PC-3 (cell line): Measurements from ENCODE around the gene PPP2R5D. TPM values are rescaled to one million over a fixed set of nuclear protein-coding genes. Genes with fewer than 3 reads are reported as not detected.

Experiments
- ATAC-seq: fragments of 200-7000 bp; cut with Tn5 transposase; 2 replicates; pipeline ENCODE4 v1.9.1; 2020; ENCODE audit warnings: mild to moderate bottlenecking, moderate library complexity
- BruUV-seq: library from RNA; stranded (reverse); fragments of 400-500 nt; replicated peaks from 2 replicates; lab custom pipeline; 2021; lab: Mats Ljungman, UMichigan
- CTCF ChIA-PET: fragments of 300-600 bp; sonication (Branson Sonifier 250); formaldehyde crosslinking; loops from one replicate; lab custom pipeline; 2022; ENCODE audit warnings: antibody characterized with exemption; lab: Charles Lee
- POLR2A ChIA-PET: fragments of 300-600 bp; sonication (Branson Sonifier 250); formaldehyde crosslinking; loops from one replicate; lab custom pipeline; 2022; ENCODE audit warnings: antibody characterized with exemption; ENCODE audit not compliant: unreplicated experiment; lab: Charles Lee
- DNase-seq: peaks from one replicate; pipeline ENCODE4 v3.0.0-alpha.2; 2015
- H2AFZ ChIP-seq: fragments of 300-600 bp; sonication (generic); 2 replicates; pipeline ENCODE4 v1.6.0; 2016; ENCODE audit warnings: antibody characterized with exemption, low read length
- H3F3A ChIP-seq: fragments of 300-600 bp; sonication (generic); one replicate; pipeline ENCODE4 v1.6.0; 2017; ENCODE audit warnings: antibody characterized with exemption, low read length, control low read depth, mild to moderate bottlenecking; ENCODE audit not compliant: unreplicated experiment
- H3K27ac ChIP-seq: fragments of 300-600 bp; sonication (generic); 2 replicates; pipeline ENCODE4 v1.5.1; 2016; ENCODE audit warnings: mild to moderate bottlenecking, low read length
- H3K27me3 ChIP-seq: fragments of 300-600 bp; sonication (generic); 2 replicates; pipeline ENCODE4 v1.6.1; 2016; ENCODE audit warnings: low read length, mixed read lengths
- H3K36me3 ChIP-seq: fragments of 300-600 bp; sonication (generic); 2 replicates; pipeline ENCODE4 v1.6.1; 2016; ENCODE audit warnings: low read depth, mixed run types, low read length, mixed read lengths
- H3K4me1 ChIP-seq: fragments of 300-600 bp; sonication (generic); 2 replicates; pipeline ENCODE4 v1.5.1; 2016; ENCODE audit warnings: low read length; ENCODE audit not compliant: insufficient read depth
- H3K4me2 ChIP-seq: fragments of 300-600 bp; sonication (generic); 2 replicates; pipeline ENCODE4 v1.6.0; 2016; ENCODE audit warnings: low read length
- H3K4me3 ChIP-seq: fragments of 300-600 bp; sonication (generic); 2 replicates; pipeline ENCODE4 v1.5.1; 2016; ENCODE audit warnings: mild to moderate bottlenecking, low read length, mixed read lengths
- H3K79me2 ChIP-seq: fragments of 300-600 bp; sonication (generic); 2 replicates; pipeline ENCODE4 v1.6.1; 2017; ENCODE audit warnings: low read length, mixed read lengths
- H3K9ac ChIP-seq: fragments of 300-600 bp; sonication (generic); 2 replicates; pipeline ENCODE4 v1.6.0; 2016; ENCODE audit warnings: mild to moderate bottlenecking, low read length
- H3K9me2 ChIP-seq: fragments of 300-600 bp; sonication (generic); replicated peaks from 2 replicates; pipeline ENCODE4 v1.6.1; 2016; ENCODE audit warnings: mixed run types, low read length, mixed read lengths
- H3K9me3 ChIP-seq: fragments of 300-600 bp; sonication (generic); 2 replicates; pipeline ENCODE4 v1.6.1; 2016; ENCODE audit warnings: low read length, mixed read lengths
- H4K20me1 ChIP-seq: fragments of 300-600 bp; sonication (generic); 2 replicates; pipeline ENCODE4 v1.6.1; 2016; ENCODE audit warnings: low read length, mixed read lengths
- EZH2 ChIP-seq: fragments of 300-600 bp; sonication (generic); IDR thresholded peaks from one replicate; pipeline ENCODE4 v1.6.1; 2017; ENCODE audit warnings: antibody characterized with exemption, mild to moderate bottlenecking, low read length; ENCODE audit not compliant: unreplicated experiment
- EZH2phosphoT487 ChIP-seq: fragments of 300-600 bp; sonication (generic); IDR thresholded peaks from 2 replicates; pipeline ENCODE4 v1.6.1; 2018; ENCODE audit warnings: mild to moderate bottlenecking, antibody characterized with exemption, low read length, borderline replicate concordance
- intact Hi-C: fragments of 100-400 bp; cut with micrococcal nuclease; formaldehyde crosslinking; loops from 2 replicates; pipeline ENCODE4 v1.9.0; 2023
- total RNA-seq: library from RNA; depleted of rRNA; stranded (reverse); fragments of >200 nt; gene quantifications from 2 replicates; pipeline ENCODE4 v1.2.3, GENCODE V29; 2014
- TF ChIP-seq, protein P1 (sequence below): fragments of 300-600 bp; sonication (generic); conservative IDR thresholded peaks from 2 replicates; pipeline ENCODE4 v1.5.1; 2017; ENCODE audit warnings: antibody characterized with exemption, low read depth, mild to moderate bottlenecking, low read length

PPP2R5D gene
- total RNA-seq, 1 experiment from 2014 or later: 54.1 TPM

DNA sequence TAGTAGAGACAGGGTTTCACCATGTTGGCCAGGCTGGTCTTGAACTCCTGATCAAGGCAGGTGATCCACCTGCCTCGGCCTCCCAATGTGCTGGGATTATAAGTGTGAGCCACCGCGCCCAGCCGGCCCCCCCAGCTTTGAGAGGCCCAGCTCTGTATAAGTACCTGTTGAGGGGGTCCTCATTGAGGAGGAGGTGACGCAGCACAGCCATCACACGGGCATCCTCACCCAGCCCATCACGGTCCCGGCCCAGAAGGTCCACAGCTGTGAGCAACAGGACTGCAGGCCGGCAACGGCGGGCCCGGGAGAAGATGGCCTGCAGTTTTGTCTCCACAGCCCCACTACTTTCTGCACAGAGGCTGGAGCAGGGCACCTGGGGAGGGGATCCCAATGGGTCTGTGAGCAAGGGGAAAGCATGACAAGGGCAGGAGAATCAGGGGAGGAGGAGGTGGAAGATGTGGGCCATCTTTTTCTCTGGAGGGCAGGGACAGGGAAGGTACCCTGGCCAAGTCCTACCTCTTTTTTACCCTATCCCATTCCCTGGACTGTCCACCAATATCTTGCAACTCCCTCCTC lies 16.2 kb upstream of the PPP2R5D start:
- H3K27ac ChIP-seq: no peak overlapping the region
- intact Hi-C loops: no loop called here
- H3K9me2 ChIP-seq: no peaks in the 10 kb centered on the region
- no peaks in the 10 kb centered on the region for H3K79me2 ChIP-seq
- peaks cover 7% of the 10 kb centered on the region; the same call in 1 of the 2 replicates for H3K4me1 ChIP-seq
- CTCF ChIA-PET: no interaction called here
- no peaks in the 10 kb centered on the region for H3F3A ChIP-seq
- H3K9me3 ChIP-seq: no peaks in the 10 kb centered on the region
- TF ChIP-seq EZH2phosphoT487 (no peak), EZH2 (no peak)
- TF ChIP-seq, protein P1, sequence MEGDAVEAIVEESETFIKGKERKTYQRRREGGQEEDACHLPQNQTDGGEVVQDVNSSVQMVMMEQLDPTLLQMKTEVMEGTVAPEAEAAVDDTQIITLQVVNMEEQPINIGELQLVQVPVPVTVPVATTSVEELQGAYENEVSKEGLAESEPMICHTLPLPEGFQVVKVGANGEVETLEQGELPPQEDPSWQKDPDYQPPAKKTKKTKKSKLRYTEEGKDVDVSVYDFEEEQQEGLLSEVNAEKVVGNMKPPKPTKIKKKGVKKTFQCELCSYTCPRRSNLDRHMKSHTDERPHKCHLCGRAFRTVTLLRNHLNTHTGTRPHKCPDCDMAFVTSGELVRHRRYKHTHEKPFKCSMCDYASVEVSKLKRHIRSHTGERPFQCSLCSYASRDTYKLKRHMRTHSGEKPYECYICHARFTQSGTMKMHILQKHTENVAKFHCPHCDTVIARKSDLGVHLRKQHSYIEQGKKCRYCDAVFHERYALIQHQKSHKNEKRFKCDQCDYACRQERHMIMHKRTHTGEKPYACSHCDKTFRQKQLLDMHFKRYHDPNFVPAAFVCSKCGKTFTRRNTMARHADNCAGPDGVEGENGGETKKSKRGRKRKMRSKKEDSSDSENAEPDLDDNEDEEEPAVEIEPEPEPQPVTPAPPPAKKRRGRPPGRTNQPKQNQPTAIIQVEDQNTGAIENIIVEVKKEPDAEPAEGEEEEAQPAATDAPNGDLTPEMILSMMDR: no peak
- BruUV-seq: no TSS peak
- no peak overlapping the region for H3K4me3 ChIP-seq
- ATAC-seq: no peak
- H3K4me2 ChIP-seq: no peak overlapping the region
- no peak overlapping the region for H3K9ac ChIP-seq
- no peak for DNase-seq
- H4K20me1 ChIP-seq: no peaks in the 10 kb centered on the region
- H2AFZ ChIP-seq: no peak overlapping the region
- no peaks in the 10 kb centered on the region; the same call in 1 of the 2 replicates for H3K36me3 ChIP-seq
- POLR2A ChIA-PET: no interaction called here
- H3K27me3 ChIP-seq: no peaks in the 10 kb centered on the region

DNA sequence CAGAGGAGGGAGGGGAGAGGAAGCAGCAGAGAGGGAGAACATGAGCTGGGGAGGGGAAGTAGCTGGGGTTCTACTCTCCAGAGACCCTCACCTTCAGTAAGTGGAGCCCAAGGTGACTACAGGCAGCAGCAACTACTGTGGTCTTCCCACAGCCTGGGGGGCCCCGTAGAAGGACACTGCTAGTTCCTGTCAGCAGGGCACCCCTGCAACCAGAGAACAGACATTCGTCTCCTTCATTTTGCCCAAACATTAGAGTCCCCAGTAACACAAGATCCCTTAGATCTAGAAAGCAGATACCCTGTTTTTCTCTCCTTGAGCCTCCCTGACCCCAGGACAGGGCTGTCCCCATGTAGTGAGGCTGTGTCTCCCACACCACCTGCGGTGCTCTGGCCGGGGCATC lies 15.6 kb upstream of the PPP2R5D start:
- Histone ChIP-seq H4K20me1 (no peaks in the 10 kb centered on the region), H3K27me3 (no peaks in the 10 kb centered on the region), H3K9ac (no peak overlapping the region), H3K4me2 (no peak overlapping the region), H3F3A (no peaks in the 10 kb centered on the region), H3K9me2 (no peaks in the 10 kb centered on the region), H3K4me1 (peaks cover 7% of the 10 kb centered on the region; the same call in 1 of the 2 replicates), H3K79me2 (no peaks in the 10 kb centered on the region), H2AFZ (no peak overlapping the region), H3K36me3 (no peaks in the 10 kb centered on the region; the same call in 1 of the 2 replicates), H3K9me3 (no peaks in the 10 kb centered on the region), H3K27ac (no peak overlapping the region), H3K4me3 (no peak overlapping the region)
- BruUV-seq: no TSS peak
- no peak for ATAC-seq
- TF ChIP-seq, protein P1: no peak
- TF ChIP-seq EZH2phosphoT487: no peak
- TF ChIP-seq EZH2: no peak
- ChIA-PET POLR2A (no interaction called here), CTCF (no interaction called here)
- DNase-seq: no peak
- intact Hi-C loops: no loop called here

DNA sequence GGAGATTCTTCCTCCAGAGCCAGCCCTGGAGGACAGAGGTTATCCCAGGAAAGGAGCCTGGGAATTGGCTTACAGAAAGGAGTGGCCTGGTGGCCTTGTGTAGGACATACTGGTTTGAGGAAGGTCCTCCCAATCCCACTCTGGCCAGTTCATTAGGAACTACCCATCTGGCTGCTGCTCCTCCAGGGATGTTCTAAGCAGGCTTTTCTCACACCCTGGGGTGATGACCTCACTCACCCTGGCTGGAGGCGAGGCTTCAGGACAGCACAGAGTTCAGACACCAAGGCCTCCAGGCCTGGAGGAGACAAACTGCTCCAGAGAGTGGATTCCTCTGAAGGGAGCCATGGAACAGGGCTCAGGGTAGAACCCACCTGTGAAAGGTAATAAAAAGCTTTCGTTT lies 14.9 kb upstream of the PPP2R5D start:
- Histone ChIP-seq H3K4me2 (no peak overlapping the region), H3K36me3 (no peaks in the 10 kb centered on the region), H3K79me2 (no peaks in the 10 kb centered on the region), H3K9me3 (no peaks in the 10 kb centered on the region), H3K9ac (no peak overlapping the region), H3K9me2 (no peaks in the 10 kb centered on the region), H3K27ac (no peak overlapping the region), H3K4me3 (no peak overlapping the region), H3K27me3 (no peaks in the 10 kb centered on the region), H3F3A (no peaks in the 10 kb centered on the region), H4K20me1 (no peaks in the 10 kb centered on the region), H3K4me1 (peaks cover 7% of the 10 kb centered on the region; the same call in 1 of the 2 replicates), H2AFZ (no peak overlapping the region)
- BruUV-seq: no TSS peak
- intact Hi-C loops: no loop called here
- ATAC-seq (no peak), DNase-seq (no peak)
- ChIA-PET POLR2A (no interaction called here), CTCF (no interaction called here)
- TF ChIP-seq EZH2 (no peak), EZH2phosphoT487 (no peak)
- TF ChIP-seq, protein P1: no peak
